SK-N-SH (cell line): ENCODE data around the gene TACC2.

Experiments
- FOSL2 ChIP-seq: IDR thresholded peaks from 2 replicates; pipeline ENCODE4 v1.4.0; 2012; ENCODE audit warnings: low read depth, mild to moderate bottlenecking, moderate library complexity, borderline replicate concordance
- JUND ChIP-seq: IDR thresholded peaks from 2 replicates; pipeline ENCODE4 v1.4.0; 2012
- TAF1 ChIP-seq: IDR thresholded peaks from 2 replicates; pipeline ENCODE4 v1.6.1; 2012; ENCODE audit warnings: low read depth, mild to moderate bottlenecking, low read length, moderate library complexity, borderline replicate concordance
- TF ChIP-seq, protein P1 (sequence below): fragments of 200-600 bp; sonication (generic); IDR thresholded peaks from 2 replicates; pipeline ENCODE4 v1.6.1; 2017; ENCODE audit warnings: antibody characterized with exemption, mild to moderate bottlenecking, moderate library complexity
- TF ChIP-seq, protein P2 (sequence below): fragments of 150-350 bp; IDR thresholded peaks from 2 replicates; pipeline ENCODE4 v1.6.1; 2017; ENCODE audit warnings: antibody characterized with exemption, low read length, low read depth, borderline replicate concordance

DNA sequence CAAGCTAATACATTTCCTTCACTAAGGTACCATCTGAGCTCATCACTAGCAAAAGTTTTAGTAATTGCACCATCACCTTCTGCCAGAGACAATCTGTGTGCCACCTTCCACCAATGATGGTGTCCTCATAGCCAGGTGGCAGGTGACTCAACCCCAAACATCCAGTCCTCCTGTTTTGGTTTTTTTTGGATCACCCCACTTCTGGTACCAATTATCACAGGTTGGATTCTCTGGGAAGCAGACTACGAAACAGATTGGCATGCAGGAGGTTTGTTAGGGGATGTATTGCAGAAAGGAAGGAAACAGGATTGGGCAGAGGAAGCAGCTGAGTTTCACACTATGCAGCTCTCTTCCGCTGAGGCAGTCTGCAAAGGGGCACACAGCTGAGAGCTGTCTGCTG, 4.5 kb upstream of the TACC2 start:
- TF ChIP-seq, protein P1, sequence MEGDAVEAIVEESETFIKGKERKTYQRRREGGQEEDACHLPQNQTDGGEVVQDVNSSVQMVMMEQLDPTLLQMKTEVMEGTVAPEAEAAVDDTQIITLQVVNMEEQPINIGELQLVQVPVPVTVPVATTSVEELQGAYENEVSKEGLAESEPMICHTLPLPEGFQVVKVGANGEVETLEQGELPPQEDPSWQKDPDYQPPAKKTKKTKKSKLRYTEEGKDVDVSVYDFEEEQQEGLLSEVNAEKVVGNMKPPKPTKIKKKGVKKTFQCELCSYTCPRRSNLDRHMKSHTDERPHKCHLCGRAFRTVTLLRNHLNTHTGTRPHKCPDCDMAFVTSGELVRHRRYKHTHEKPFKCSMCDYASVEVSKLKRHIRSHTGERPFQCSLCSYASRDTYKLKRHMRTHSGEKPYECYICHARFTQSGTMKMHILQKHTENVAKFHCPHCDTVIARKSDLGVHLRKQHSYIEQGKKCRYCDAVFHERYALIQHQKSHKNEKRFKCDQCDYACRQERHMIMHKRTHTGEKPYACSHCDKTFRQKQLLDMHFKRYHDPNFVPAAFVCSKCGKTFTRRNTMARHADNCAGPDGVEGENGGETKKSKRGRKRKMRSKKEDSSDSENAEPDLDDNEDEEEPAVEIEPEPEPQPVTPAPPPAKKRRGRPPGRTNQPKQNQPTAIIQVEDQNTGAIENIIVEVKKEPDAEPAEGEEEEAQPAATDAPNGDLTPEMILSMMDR: no peak
- no peak for TF ChIP-seq TAF1
- TF ChIP-seq, protein P2, sequence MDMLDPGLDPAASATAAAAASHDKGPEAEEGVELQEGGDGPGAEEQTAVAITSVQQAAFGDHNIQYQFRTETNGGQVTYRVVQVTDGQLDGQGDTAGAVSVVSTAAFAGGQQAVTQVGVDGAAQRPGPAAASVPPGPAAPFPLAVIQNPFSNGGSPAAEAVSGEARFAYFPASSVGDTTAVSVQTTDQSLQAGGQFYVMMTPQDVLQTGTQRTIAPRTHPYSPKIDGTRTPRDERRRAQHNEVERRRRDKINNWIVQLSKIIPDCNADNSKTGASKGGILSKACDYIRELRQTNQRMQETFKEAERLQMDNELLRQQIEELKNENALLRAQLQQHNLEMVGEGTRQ: no peak
- TF ChIP-seq FOSL2: no peak
- no peak for TF ChIP-seq JUND
